ENCODE data around the gene LRRC74B.
A peak's percentile ranks its signal among the peaks of the same experiment; 100 is the strongest.
"Not testable (repeated sequence)": the region's sequence is repeated elsewhere in the genome, so short reads cannot be mapped to it uniquely, and the experiment has no call there.

LRRC74B gene

DNA sequence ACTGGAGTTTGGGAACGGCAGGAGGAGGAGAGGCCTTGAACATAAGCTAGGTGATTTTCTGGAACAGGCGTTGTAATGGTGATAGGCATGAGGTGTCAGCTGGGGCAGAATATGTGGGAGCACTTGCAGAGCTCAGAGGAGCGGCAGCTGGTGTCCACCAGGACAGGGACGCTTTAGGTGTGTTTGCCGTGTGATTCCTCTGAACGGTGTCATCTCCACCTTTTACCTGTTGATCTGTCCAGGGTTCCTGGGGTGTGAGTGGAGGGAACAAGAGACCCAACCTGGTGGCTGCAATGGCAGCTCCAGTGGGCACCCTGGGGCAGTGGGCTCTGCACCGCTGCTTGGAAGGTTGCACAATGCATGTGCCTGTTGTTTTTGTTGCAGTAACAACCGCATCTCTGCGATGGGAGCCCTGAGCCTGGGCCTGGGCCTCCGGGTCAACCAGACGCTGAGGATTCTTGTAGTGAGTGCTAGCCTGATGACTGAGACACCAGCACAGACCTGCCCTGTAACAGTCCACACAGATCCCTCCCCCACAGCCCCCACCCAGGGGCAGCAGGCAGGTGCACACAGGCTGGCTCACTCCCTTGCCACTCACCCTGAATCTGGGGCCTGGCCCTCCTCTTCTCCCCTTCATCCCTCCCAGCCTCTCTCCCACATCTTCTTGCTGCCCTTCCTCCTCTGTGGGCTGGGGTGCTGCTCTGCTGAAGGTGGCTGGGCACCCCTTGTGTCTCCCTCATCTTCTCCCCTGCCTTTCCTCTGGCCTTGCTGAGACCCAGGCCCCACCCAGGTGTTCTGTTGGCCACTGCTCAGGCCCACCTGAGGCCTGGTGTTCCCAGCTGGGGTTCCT, 9.2 kb downstream of the LRRC74B start:
- DNase-seq (ENCODE audit: low read depth): no peak

DNA sequence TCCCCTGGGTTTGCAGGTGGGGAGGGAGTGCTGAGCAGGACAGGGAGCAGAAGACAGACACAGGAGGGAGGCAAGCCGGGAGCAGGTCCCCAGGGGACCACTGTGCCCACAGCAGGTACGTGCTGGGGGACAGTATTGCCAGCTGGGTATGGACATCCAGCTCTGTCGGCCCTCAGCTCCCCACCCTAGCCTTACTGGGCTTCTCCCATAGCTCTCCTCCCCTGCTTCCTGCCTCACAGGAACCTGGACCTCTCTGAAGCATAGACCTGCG, 9.8 kb downstream of the LRRC74B start:
- DNase-seq (ENCODE audit: low read depth): no peak

DNA sequence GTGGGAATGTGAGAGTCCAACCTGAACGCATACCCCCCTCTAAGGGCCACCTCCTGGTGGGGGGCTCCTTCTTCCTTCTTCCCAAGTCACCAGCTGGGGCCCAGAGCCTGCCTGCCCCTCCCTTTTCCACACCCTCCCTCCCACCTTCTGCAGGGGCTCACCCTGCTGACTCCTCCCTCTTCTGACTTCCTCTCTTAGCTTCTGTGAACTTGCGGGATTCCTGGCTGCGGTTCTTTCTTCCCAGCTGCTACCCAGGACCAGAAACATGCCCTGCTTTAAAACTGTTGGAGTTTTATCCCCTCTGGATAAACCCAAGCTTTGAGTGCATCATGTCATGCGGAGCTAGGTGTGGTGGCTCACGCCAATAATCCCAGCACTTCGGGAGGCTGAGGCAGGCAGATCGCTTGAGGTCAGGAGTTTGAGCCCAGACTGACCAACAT, 10.2 kb downstream of the LRRC74B start:
- DNase-seq (ENCODE audit: low read depth): no peak

- not testable (repeated sequence) for DNase-seq (ENCODE audit: low read depth)
These were observed 14.6 kb downstream of the LRRC74B start for GRCh38 chr22:21060363-21060762.

- DNase-seq (ENCODE audit: low read depth): not testable (repeated sequence)
These were observed 16.0 kb downstream of the LRRC74B start for GRCh38 chr22:21061660-21062321.

DNA sequence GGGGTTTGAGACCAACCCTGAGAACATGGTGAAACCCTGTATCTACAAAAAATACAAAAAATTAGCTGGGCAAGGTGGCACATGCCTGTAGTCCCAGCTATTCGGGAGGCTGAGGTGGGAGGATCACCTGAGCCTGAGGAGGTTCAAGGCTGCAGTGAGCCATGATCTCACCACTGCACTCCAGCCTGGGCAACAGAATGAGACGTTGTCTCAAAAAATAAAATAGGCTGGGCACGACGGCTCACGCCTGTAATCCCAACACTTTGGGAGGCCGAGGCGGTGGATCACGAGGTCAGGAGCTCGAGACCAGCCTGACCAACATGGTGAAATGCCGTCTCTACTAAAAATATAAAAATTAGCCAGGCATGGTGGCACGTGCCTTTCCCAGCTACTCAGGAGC, 18.7 kb downstream of the LRRC74B start:
- DNase-seq (ENCODE audit: low read depth): not testable (repeated sequence)

DNA sequence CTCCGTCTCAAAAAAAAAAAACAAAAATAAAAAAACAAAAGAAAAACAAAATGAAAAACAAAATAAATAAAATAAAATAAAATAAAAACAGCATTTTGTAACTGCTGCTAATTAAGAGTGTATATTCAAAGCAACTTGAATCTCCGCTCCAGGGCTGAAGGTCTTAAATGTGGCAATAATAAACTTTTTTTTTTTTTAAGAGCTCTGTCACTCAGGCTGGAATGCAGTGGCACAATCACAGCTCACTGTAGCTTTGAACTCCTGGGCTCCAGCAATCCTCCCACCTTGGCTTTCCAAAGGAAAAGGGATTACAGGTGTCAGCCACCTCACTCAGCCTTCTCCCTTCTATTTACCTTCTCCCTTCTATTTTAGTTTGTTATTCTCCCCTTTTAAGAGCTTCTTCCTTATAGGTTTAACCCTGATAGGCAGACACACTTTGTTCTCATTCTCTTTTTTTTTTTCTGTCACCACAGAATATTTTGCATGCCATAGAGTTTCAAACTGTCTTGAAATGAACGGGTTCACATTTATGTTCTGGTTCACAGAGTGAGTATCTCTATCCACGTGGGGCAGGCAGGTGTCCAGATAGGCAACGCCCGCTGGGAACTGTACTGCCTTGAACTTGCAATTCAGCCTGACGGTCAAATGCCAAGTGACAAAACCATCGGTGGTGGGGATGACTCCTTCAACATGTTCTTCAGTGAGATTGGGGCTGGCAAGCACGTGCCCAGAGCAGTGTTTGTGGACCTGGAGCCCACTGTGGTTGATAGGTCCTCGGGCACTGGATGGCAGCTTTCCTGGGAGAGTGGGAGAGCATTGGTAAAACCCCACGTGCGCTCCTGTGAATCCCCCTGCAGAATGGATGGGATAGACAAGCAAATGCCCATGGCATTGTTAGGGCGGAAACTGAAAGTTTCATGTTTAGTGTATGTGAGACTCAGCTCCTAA, 19.4 kb downstream of the LRRC74B start:
- DNase-seq (ENCODE audit: low read depth): no peak

DNA sequence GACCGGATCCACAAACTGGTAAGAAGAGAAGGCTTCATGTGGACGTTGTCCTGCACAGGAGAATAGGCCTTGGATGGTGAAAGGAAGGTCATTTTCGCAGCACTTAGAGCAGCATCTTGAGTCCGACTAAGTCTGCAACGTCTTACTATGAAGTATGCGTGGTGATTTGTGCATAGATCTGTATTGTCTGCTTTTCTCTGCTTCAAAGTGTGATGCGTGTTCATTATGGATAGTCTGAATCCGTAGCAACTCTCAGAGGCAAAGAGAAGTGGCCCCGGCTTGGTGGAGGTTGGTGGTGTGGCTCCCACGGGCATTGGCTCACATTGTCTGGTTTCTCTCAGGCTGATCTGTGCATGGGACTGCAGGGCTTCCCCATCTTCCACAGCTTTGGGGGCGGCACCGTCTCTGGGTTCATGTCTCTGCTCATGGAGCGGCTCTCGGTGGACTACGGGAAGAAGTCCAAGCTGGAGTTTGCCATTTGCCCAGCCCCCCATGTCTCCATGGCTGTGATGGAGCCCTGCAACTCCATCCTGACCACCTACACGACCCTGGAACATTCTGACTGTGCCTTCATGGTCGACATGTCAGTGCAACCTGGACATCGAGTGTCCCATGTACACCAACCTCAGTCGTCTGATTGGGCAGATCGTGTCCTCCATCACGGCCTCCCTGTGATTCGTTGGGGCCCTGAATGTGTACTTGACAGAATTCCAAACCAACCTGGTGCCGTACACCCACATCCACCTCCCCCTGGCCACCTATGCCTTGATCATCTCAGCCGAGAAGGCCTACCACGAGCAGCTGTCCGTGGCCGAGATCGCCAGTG, 21.5 kb downstream of the LRRC74B start:
- DNase-seq (ENCODE audit: low read depth): no peak

DNA sequence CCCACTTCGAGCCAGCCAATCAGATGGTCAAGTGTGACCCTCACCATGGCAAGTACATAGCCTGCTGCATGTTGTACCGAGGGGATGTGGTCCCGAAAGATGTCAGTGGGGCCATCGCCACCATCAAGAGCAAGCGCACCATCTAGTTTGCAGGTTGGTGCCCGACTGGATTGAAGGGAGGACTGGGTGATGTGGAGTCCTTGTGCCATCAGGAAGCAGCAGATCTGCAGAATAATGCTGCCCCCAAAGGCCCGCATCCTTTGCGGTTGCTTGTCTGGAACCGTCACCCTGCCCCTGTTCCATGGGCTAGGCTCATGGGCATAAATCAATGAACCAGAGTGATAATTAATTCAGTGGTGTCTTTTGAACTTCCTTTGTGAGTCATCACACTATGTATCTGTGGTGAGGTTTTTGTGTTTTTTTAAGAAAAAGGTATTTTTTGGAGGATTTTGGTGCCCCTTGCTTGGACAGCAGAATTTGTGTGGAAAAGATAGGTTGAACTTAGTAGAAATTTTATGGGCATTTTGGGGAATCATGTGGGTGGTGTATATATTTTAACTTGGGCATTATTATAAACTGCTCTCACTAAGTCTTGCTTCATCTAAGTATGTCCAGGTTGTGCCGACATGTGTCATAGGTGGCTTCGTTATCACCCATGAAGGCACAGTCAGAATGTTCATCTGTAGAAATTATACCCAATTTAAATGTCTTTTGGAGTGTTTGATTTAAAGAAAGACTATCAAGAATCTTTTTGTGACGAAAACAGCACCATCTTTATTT, 22.3 kb downstream of the LRRC74B start:
- DNase-seq (ENCODE audit: low read depth): no peak

DNA sequence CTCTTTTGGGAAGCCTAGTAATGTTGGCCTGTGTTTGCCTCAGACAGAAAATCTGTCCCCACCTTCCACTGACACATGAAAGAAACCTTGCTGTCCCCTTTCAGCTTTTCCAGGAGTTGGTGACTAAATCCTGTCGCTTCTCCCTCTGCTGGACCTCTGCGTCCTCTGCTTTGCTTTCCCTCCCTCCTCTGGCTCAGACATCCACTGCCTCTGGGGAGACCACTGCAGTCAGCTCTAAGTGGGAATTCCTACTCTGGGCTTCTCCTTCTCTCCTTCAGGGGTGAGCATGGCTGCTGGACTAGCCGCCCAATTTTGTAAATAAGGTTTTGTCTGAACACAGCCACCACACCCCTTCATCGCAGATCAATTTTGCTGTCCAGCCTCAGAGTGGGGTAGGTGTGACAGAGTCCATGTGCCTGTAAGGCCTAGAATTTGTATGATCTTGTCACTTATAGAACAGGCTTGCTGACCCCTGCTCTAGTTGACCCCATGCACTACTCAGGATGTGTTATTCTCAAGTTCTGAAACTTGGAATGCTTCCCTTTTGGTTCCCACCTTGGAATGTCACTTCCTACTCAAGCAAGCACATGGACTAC, 23.0 kb downstream of the LRRC74B start:
- no peak for DNase-seq (ENCODE audit: low read depth)

DNA sequence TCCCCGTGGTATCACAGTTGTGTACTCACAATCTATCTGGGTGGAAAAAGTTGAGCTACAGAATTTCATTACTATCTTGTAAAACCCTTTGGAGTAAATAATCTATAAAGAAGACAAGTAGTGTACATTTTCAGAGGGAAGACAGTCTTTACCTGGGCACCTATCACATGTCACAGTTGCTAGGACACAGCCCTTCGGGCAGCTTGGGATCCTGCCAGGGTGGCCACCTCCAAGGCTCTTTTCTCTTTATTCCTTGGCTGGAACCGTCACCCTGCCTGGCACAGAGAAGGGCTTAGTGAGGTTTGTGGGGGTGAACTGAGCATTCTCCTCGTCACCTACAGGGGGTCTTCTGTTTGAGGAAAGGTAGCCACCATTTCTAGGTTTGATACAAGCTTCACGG, 23.6 kb downstream of the LRRC74B start:
- DNase-seq (ENCODE audit: low read depth): no peak

DNA sequence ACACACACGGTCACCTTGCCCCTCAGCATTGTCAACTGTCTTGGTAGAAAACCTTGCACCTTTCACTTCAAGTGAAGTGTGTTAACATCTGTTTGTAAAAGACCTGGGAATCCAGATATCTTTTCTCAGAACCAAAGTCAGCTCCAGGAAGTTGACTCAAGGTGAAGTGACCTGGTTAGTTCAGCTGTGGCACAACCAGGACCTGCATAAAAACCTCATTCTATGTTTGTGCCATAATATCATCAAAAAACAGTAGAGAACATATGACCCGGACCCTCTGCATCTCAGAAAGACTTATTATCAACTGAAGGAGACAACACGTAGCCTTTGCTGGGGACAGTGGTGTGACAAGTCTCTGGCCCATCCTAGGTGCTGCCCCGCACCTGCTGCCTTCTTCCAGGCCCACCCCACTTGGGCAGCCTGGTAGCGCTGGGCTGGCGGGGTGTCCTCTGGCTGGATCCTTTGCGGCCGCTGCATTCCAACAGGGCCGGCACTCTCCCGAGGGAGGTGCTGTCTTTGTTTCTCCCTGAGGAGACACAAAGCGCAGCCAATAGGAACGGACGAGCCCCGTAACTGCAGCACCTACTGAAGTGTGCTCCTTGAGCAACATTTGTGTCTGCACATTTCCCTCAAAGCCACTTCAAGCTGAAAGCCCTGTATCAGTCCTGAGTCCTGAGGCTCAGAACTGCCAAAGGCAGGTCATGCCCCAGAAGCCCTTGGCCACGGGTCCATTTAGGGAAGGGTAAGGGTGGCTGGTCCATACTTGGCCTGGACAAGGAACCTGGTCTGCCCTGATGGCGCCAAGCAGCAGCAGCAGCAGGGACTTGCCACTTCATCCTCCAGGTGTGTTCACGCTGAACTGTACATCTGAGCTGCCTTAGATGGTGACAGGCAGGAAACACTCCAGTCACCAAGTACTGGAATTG, 25.2 kb downstream of the LRRC74B start:
- DNase-seq (ENCODE audit: low read depth): no peak

DNA sequence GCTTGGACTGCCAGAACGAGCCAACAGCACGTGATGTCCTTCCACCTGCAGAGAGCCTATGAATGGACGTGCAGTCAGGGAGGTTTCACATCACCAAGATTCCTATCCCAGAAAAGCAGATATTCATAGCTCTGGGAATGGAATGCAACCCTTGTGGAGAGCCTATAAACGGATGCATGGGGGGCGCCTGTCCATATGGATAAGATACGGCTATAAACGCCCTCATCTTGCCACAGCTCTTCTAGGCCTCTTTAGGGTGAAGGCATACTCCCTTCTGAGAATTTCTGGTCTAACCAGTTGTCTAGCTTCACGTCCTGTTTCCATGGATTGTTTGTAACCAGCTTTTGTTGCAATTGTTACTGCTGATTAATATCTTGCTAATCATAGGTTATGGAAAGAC, 26.1 kb downstream of the LRRC74B start:
- DNase-seq (ENCODE audit: low read depth): not testable (repeated sequence)

- DNase-seq (ENCODE audit: low read depth): no peak
These were observed 27.3 kb downstream of the LRRC74B start for GRCh38 chr22:21073023-21073422.

- no peak for DNase-seq (ENCODE audit: low read depth)
These were observed 27.7 kb downstream of the LRRC74B start for GRCh38 chr22:21073482-21073881.

DNA sequence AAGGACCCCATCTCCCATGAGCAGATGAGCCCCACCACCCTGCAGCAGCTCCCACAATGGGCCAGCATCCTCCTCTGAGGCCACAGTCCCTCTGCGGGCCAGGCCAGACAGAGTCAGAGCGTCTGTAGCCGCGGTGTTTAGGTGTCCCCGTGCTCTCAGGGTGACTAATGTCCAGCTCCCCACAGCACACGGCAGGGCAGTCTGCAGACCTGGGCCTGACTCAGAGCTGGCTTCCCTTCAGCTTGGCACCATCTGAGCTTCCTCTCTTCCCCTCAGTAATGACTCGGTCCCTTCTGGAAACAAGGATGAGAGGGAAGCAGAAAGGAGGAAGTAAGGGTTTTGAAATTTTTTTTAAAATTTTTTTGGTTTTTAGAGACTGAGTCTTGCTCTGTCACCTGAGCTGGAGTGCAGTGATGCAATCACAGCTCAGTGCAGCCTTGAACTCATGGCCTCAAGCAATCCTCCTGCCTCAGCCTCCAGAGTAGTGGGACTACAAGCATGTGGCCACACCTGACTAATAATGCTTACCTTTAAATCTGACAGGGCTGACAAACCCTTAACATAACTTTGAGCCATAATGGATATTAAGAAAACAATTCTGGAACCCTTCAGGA, 28.5 kb downstream of the LRRC74B start:
- DNase-seq (ENCODE audit: low read depth): peak; percentile 24

GRCh38 chr22:21075516-21076138, 29.9 kb downstream of the LRRC74B start:
- no peak for DNase-seq (ENCODE audit: low read depth)

GRCh38 chr22:21076912-21077625, 31.3 kb downstream of the LRRC74B start:
- no peak for DNase-seq (ENCODE audit: low read depth)

Data from HS-27A (cell line).